Neural cell (in vitro differentiated cells): Measurements from ENCODE around the gene SOX13. TPM values are rescaled to one million over a fixed set of nuclear protein-coding genes. Genes with fewer than 3 reads are reported as not detected.

Source experiments
- H2AFZ ChIP-seq: fragments of 200-600, 300-800 bp; sonication (generic), shearing (Covaris generic); 2 replicates; pipeline ENCODE4 v1.6.0; 2014; ENCODE audit warnings: low read depth, mild to moderate bottlenecking, antibody characterized with exemption, low read length, moderate library complexity
- H3F3A ChIP-seq: fragments of 200-600 bp; shearing (Covaris generic); 2 replicates; pipeline ENCODE4 v1.6.1; 2016; ENCODE audit warnings: mild to moderate bottlenecking, moderate library complexity, mixed read lengths, antibody characterized with exemption, low read length; ENCODE audit not compliant: insufficient read depth, poor library complexity, severe bottlenecking
- H3K27ac ChIP-seq: fragments of 200-600, 300-800 bp; sonication (generic), shearing (Covaris generic); 2 replicates; pipeline ENCODE4 v1.5.1; 2014; ENCODE audit warnings: mild to moderate bottlenecking, low read length, moderate library complexity
- H3K27me3 ChIP-seq: fragments of 300-800, 200-600 bp; sonication (generic), shearing (Covaris generic); 2 replicates; pipeline ENCODE4 v1.6.0; 2014; ENCODE audit warnings: mild to moderate bottlenecking, low read depth, low read length, moderate library complexity; ENCODE audit not compliant: insufficient read depth
- H3K36me3 ChIP-seq: fragments of 300-800, 200-600 bp; sonication (generic), shearing (Covaris generic); 2 replicates; pipeline ENCODE4 v1.5.1; 2014; ENCODE audit warnings: mild to moderate bottlenecking, antibody characterized with exemption, low read length, moderate library complexity; ENCODE audit not compliant: insufficient read depth
- H3K4me2 ChIP-seq: fragments of 300-800, 200-600 bp; sonication (generic), shearing (Covaris generic); 2 replicates; pipeline ENCODE4 v1.6.0; 2014; ENCODE audit warnings: mild to moderate bottlenecking, low read length
- H3K4me3 ChIP-seq: fragments of 300-800, 200-600 bp; sonication (generic), shearing (Covaris generic); 2 replicates; pipeline ENCODE4 v1.5.1; 2014; ENCODE audit warnings: mild to moderate bottlenecking, low read length, moderate library complexity
- H3K79me2 ChIP-seq: fragments of 200-600 bp; shearing (Covaris generic); replicated peaks from 2 replicates; pipeline ENCODE4 v1.6.0; 2014; ENCODE audit warnings: mild to moderate bottlenecking, low read length, moderate library complexity; ENCODE audit not compliant: insufficient read depth
- H3K9ac ChIP-seq: fragments of 300-800, 200-600 bp; sonication (generic), shearing (Covaris generic); 2 replicates; pipeline ENCODE4 v1.6.1; 2016; ENCODE audit warnings: mild to moderate bottlenecking, low read length, mixed read lengths
- H3K9me2 ChIP-seq: fragments of 200-600 bp; shearing (Covaris generic); 2 replicates; pipeline ENCODE4 v1.6.1; 2016; ENCODE audit warnings: mild to moderate bottlenecking, low read length, mixed read lengths; ENCODE audit not compliant: insufficient read depth
- H3K9me3 ChIP-seq: fragments of 200-600, 300-800 bp; sonication (generic), shearing (Covaris generic); 2 replicates; pipeline ENCODE4 v1.6.1; 2016; ENCODE audit warnings: mild to moderate bottlenecking, mixed run types, low read length, moderate library complexity, mixed read lengths
- H4K20me1 ChIP-seq: fragments of 200-600 bp; shearing (Covaris generic); 2 replicates; pipeline ENCODE4 v1.6.1; 2016; ENCODE audit warnings: mild to moderate bottlenecking, mixed run types; ENCODE audit not compliant: insufficient read depth
- EP300 ChIP-seq: fragments of 450-650 bp; conservative IDR thresholded peaks from 2 replicates; pipeline ENCODE4 v1.6.1; 2014; ENCODE audit warnings: antibody characterized with exemption, mild to moderate bottlenecking, moderate library complexity; ENCODE audit not compliant: poor library complexity, severe bottlenecking
- EZH2 ChIP-seq: fragments of 200-600, 300-800 bp; shearing (Covaris generic), sonication (generic); IDR thresholded peaks from 2 replicates; pipeline ENCODE4 v1.6.1; 2014; ENCODE audit warnings: antibody characterized with exemption, low read length, borderline replicate concordance, mild to moderate bottlenecking; ENCODE audit not compliant: insufficient read depth, poor library complexity, severe bottlenecking
- MXI1 ChIP-seq: fragments of 450-650 bp; conservative IDR thresholded peaks from 2 replicates; pipeline ENCODE4 v1.6.1; 2014; ENCODE audit warnings: antibody characterized with exemption, mild to moderate bottlenecking; ENCODE audit not compliant: poor library complexity, severe bottlenecking
- POLR2AphosphoS5 ChIP-seq: IDR thresholded peaks from 2 replicates; pipeline ENCODE4 v1.6.1; 2012
- RAD21 ChIP-seq: fragments of 450-650 bp; conservative IDR thresholded peaks from 2 replicates; pipeline ENCODE4 v1.6.1; 2014; ENCODE audit warnings: antibody characterized with exemption, mild to moderate bottlenecking, moderate library complexity
- SMC3 ChIP-seq: fragments of 450-650 bp; conservative IDR thresholded peaks from 2 replicates; pipeline ENCODE4 v1.6.1; 2014; ENCODE audit warnings: antibody characterized with exemption, mild to moderate bottlenecking, moderate library complexity; ENCODE audit not compliant: poor library complexity
- TAF1 ChIP-seq: IDR thresholded peaks from 2 replicates; pipeline ENCODE4 v1.6.1; 2012; ENCODE audit warnings: low read depth
- polyA plus RNA-seq: library from polyadenylated mRNA; depleted of rRNA; stranded (reverse); fragments of >200 nt; gene quantifications from 2 replicates; pipeline ENCODE4 v1.2.3, GENCODE V29; 2014
- TF ChIP-seq, protein P1 (sequence below): fragments of 450-650 bp; IDR thresholded peaks from 2 replicates; pipeline ENCODE4 v1.5.1; 2014; ENCODE audit warnings: antibody characterized with exemption, mild to moderate bottlenecking, moderate library complexity; ENCODE audit not compliant: poor library complexity, severe bottlenecking
- TF ChIP-seq, protein P2 (sequence below): IDR thresholded peaks from 2 replicates; pipeline ENCODE4 v1.6.1; 2012; ENCODE audit warnings: borderline replicate concordance

The SOX13 gene
- polyA plus RNA-seq, 1 donor from 2014 or later = 1.7 TPM

DNA sequence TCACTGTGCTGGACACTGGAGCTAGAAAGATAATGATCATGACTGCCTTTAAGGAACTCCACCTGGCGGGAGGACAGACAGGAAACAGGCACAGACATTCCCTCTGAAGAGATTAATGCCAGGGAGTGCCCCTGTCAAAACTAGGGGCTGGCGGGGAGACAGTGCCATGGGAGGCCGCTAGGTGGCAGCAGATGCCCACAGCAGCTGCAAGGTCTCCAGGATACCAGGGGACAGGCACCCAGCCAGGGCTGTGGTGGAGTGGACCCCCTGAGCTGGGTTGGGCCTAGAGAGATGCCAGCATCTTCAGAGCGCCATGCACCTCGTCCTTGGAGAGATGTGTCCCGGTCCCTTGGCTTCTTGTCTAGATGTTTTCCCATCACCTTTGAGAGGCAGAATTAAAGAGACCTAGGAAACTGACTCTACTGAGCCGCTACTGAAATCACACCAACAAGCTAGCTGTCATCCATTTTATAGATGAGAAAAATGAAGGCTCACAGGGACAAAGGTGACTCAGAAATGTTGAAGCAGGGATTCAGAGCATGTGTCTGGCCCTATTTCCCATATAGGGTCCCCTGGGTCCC is 89.7 kb downstream of the SOX13 start:
- Histone ChIP-seq H3K4me3 (no peak overlapping the region), H3K9me3 (no peaks in the 10 kb centered on the region), H3F3A (no peaks in the 10 kb centered on the region), H4K20me1 (no peaks in the 10 kb centered on the region), H3K4me2 (no peak overlapping the region), H3K79me2 (no peaks in the 10 kb centered on the region), H3K27ac (no peak overlapping the region), H2AFZ (no peak overlapping the region), H3K36me3 (no peaks in the 10 kb centered on the region), H3K9me2 (no peaks in the 10 kb centered on the region), H3K9ac (no peak overlapping the region), H3K27me3 (peaks cover 10% of the 10 kb centered on the region)
- TF ChIP-seq, protein P1, sequence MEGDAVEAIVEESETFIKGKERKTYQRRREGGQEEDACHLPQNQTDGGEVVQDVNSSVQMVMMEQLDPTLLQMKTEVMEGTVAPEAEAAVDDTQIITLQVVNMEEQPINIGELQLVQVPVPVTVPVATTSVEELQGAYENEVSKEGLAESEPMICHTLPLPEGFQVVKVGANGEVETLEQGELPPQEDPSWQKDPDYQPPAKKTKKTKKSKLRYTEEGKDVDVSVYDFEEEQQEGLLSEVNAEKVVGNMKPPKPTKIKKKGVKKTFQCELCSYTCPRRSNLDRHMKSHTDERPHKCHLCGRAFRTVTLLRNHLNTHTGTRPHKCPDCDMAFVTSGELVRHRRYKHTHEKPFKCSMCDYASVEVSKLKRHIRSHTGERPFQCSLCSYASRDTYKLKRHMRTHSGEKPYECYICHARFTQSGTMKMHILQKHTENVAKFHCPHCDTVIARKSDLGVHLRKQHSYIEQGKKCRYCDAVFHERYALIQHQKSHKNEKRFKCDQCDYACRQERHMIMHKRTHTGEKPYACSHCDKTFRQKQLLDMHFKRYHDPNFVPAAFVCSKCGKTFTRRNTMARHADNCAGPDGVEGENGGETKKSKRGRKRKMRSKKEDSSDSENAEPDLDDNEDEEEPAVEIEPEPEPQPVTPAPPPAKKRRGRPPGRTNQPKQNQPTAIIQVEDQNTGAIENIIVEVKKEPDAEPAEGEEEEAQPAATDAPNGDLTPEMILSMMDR = peak; percentile 99
- no peak for TF ChIP-seq TAF1
- peak; percentile 99 for TF ChIP-seq SMC3
- TF ChIP-seq RAD21 = peak; percentile 100

DNA sequence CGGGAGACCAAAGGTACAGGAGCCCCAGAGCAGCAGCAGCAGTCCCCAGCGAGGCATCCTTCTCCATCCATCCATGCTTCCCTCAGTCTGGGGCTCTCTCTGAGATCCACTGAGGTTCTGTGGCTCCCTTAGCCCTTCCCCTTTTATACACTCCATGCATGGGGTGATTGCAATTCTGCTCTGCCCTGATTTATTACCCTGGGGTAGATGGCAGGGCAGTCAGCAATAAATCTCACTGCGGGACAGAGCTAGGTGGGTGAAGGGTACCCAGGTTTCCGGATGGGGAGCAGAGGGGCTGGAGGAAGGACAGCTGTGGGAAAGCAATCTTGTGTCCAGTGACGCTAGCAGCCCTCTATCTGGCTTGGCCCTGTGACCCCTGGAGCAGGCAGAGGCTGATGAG is 93.3 kb downstream of the SOX13 start, which contains the start of gene REN:
Gene REN (minus strand): TSS at position 119 of the 400 bp plus-strand sequence. CDS start 44 bp downstream, at position 75.
- no peak within 1 kb of the TSS for H3K9ac ChIP-seq
- H4K20me1 ChIP-seq = no peaks in the 10 kb centered on the region
- no peaks in the 10 kb centered on the region for H3K79me2 ChIP-seq
- H3F3A ChIP-seq = no peaks in the 10 kb centered on the region
- H3K9me2 ChIP-seq = no peaks in the 10 kb centered on the region
- H3K27me3 ChIP-seq = peaks cover 10% of the 10 kb centered on the region
- no peaks in the 10 kb centered on the region for H3K36me3 ChIP-seq
- H3K4me2 ChIP-seq = no peak within 1 kb of the TSS
- H3K9me3 ChIP-seq = no peaks in the 10 kb centered on the region
- TF ChIP-seq SMC3 = no peak
- TF ChIP-seq, protein P1 = no peak
- TF ChIP-seq EZH2 = no peak
- no peak for TF ChIP-seq TAF1
- TF ChIP-seq EP300 = no peak
- TF ChIP-seq POLR2AphosphoS5 = no peak
- no peak for TF ChIP-seq MXI1
- TF ChIP-seq, protein P2, sequence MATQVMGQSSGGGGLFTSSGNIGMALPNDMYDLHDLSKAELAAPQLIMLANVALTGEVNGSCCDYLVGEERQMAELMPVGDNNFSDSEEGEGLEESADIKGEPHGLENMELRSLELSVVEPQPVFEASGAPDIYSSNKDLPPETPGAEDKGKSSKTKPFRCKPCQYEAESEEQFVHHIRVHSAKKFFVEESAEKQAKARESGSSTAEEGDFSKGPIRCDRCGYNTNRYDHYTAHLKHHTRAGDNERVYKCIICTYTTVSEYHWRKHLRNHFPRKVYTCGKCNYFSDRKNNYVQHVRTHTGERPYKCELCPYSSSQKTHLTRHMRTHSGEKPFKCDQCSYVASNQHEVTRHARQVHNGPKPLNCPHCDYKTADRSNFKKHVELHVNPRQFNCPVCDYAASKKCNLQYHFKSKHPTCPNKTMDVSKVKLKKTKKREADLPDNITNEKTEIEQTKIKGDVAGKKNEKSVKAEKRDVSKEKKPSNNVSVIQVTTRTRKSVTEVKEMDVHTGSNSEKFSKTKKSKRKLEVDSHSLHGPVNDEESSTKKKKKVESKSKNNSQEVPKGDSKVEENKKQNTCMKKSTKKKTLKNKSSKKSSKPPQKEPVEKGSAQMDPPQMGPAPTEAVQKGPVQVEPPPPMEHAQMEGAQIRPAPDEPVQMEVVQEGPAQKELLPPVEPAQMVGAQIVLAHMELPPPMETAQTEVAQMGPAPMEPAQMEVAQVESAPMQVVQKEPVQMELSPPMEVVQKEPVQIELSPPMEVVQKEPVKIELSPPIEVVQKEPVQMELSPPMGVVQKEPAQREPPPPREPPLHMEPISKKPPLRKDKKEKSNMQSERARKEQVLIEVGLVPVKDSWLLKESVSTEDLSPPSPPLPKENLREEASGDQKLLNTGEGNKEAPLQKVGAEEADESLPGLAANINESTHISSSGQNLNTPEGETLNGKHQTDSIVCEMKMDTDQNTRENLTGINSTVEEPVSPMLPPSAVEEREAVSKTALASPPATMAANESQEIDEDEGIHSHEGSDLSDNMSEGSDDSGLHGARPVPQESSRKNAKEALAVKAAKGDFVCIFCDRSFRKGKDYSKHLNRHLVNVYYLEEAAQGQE = no peak
- no peak for TF ChIP-seq RAD21
- H2AFZ ChIP-seq = no peak within 1 kb of the TSS
- no peak within 1 kb of the TSS for H3K27ac ChIP-seq
- no peak within 1 kb of the TSS for H3K4me3 ChIP-seq
